H9 (cell line): ENCODE data around the gene WDHD1. TPM values are rescaled to one million over a fixed set of nuclear protein-coding genes. Genes with fewer than 3 reads are reported as not detected.

Experiments used
- DNase-seq: peaks from one replicate; pipeline ENCODE4 v3.0.0-alpha.2; 2017
- H2AFZ ChIP-seq: one replicate; pipeline ENCODE4 v1.6.1; 2013; ENCODE audit warnings: mild to moderate bottlenecking, low read length, control low read depth, moderate library complexity
- H2AK5ac ChIP-seq: 2 replicates; pipeline ENCODE4 v1.6.1; 2013; ENCODE audit warnings: low read length, control low read depth, mixed read lengths; ENCODE audit not compliant: insufficient read length
- H2BK120ac ChIP-seq: one replicate; pipeline ENCODE4 v1.6.1; 2013; ENCODE audit warnings: low read depth, mild to moderate bottlenecking, low read length, control low read depth, inconsistent platforms; ENCODE audit not compliant: poor library complexity, severe bottlenecking
- H2BK12ac ChIP-seq: 2 replicates; pipeline ENCODE4 v1.6.1; 2013; ENCODE audit warnings: low read length, control low read depth, mixed read lengths, low read depth; ENCODE audit not compliant: insufficient read length
- H2BK15ac ChIP-seq: 2 replicates; pipeline ENCODE4 v1.6.1; 2013; ENCODE audit warnings: low read depth, low read length, control low read depth
- H2BK20ac ChIP-seq: one replicate; pipeline ENCODE4 v1.6.1; 2013; ENCODE audit warnings: low read depth, mild to moderate bottlenecking, low read length, control low read depth, inconsistent platforms; ENCODE audit not compliant: poor library complexity, severe bottlenecking
- H2BK5ac ChIP-seq: 2 replicates; pipeline ENCODE4 v1.6.1; 2013; ENCODE audit warnings: low read length, control low read depth, mixed read lengths; ENCODE audit not compliant: insufficient read length
- H3K14ac ChIP-seq: 2 replicates; pipeline ENCODE4 v1.6.1; 2013; ENCODE audit warnings: low read length, control low read depth; ENCODE audit not compliant: insufficient read depth
- H3K18ac ChIP-seq: 2 replicates; pipeline ENCODE4 v1.6.1; 2013; ENCODE audit warnings: low read depth, mild to moderate bottlenecking, mixed read lengths, low read length, control low read depth; ENCODE audit not compliant: insufficient read length
- H3K23ac ChIP-seq: 2 replicates; pipeline ENCODE4 v1.6.1; 2013; ENCODE audit warnings: low read length, control low read depth, mixed read lengths, low read depth; ENCODE audit not compliant: insufficient read length
- H3K23me2 ChIP-seq: 2 replicates; pipeline ENCODE4 v1.6.1; 2013; ENCODE audit warnings: low read depth, mild to moderate bottlenecking, mixed read lengths, low read length, control low read depth; ENCODE audit not compliant: insufficient read length, poor library complexity, severe bottlenecking
- H3K27ac ChIP-seq: 2 replicates; pipeline ENCODE4 v1.5.1; 2013; ENCODE audit warnings: low read length, control low read depth, mixed read lengths, low read depth; ENCODE audit not compliant: insufficient read length
- H3K27me3 ChIP-seq: 2 replicates; pipeline ENCODE4 v1.6.1; 2013; ENCODE audit warnings: low read length, control low read depth, inconsistent platforms; ENCODE audit not compliant: insufficient read depth
- H3K4ac ChIP-seq: 2 replicates; pipeline ENCODE4 v1.6.1; 2013; ENCODE audit warnings: low read depth, mild to moderate bottlenecking, control low read depth, inconsistent platforms, low read length, moderate library complexity
- H3K4me1 ChIP-seq: 2 replicates; pipeline ENCODE4 v1.6.1; 2013; ENCODE audit warnings: low read length, control low read depth, inconsistent platforms; ENCODE audit not compliant: insufficient read depth
- H3K4me2 ChIP-seq: 2 replicates; pipeline ENCODE4 v1.6.1; 2013; ENCODE audit warnings: low read length, control low read depth, mixed read lengths; ENCODE audit not compliant: insufficient read length, insufficient read depth
- H3K56ac ChIP-seq: 2 replicates; pipeline ENCODE4 v1.6.1; 2013; ENCODE audit warnings: low read depth, mild to moderate bottlenecking, mixed read lengths, low read length, control low read depth; ENCODE audit not compliant: insufficient read length
- H3K79me1 ChIP-seq: 2 replicates; pipeline ENCODE4 v1.6.1; 2013; ENCODE audit warnings: low read depth, mild to moderate bottlenecking, moderate library complexity, low read length, control low read depth, inconsistent platforms; ENCODE audit not compliant: insufficient read depth, poor library complexity, severe bottlenecking
- H3K79me2 ChIP-seq: 2 replicates; pipeline ENCODE4 v1.6.1; 2013; ENCODE audit warnings: low read length, control low read depth, inconsistent platforms; ENCODE audit not compliant: insufficient read depth
- H3K9ac ChIP-seq: 2 replicates; pipeline ENCODE4 v1.6.1; 2013; ENCODE audit warnings: low read length, control low read depth, mixed read lengths; ENCODE audit not compliant: insufficient read length; ENCODE audit errors: extremely low read depth
- H3K9me3 ChIP-seq: one replicate; pipeline ENCODE4 v1.6.1; 2013; ENCODE audit warnings: low read depth, low read length, inconsistent platforms; ENCODE audit not compliant: control insufficient read depth
- H3T11ph ChIP-seq: one replicate; pipeline ENCODE4 v1.6.1; 2013; ENCODE audit warnings: mild to moderate bottlenecking, low read length, control low read depth, inconsistent platforms
- H4K20me1 ChIP-seq: one replicate; pipeline ENCODE4 v1.6.1; 2013; ENCODE audit not compliant: control insufficient read depth, insufficient read length, insufficient read depth
- H4K5ac ChIP-seq: 2 replicates; pipeline ENCODE4 v1.6.1; 2013; ENCODE audit warnings: low read depth, mild to moderate bottlenecking, mixed read lengths, low read length, control low read depth; ENCODE audit not compliant: insufficient read length
- H4K8ac ChIP-seq: replicated peaks from 2 replicates; pipeline ENCODE4 v1.6.1; 2013; ENCODE audit warnings: low read length, control low read depth, mixed read lengths, low read depth; ENCODE audit not compliant: insufficient read length
- H4K91ac ChIP-seq: 2 replicates; pipeline ENCODE4 v1.6.1; 2013; ENCODE audit warnings: low read depth, mild to moderate bottlenecking, moderate library complexity, mixed read lengths, low read length, control low read depth; ENCODE audit not compliant: insufficient read length
- H3K27ac Mint-ChIP-seq, 3 experiments: 2 replicates in 2 of 3; 3 replicates in 1 of 3; pipeline ENCODE4 v1.8.0; 2020 to 2021; ENCODE audit warnings: mixed read lengths in 3 of 3, mild to moderate bottlenecking in 1 of 3, moderate library complexity in 1 of 3
- H3K27me3 Mint-ChIP-seq: 2 replicates; pipeline ENCODE4 v1.8.0; 2021; ENCODE audit warnings: low read depth, mild to moderate bottlenecking, moderate library complexity, mixed read lengths
- H3K36me3 Mint-ChIP-seq, 3 experiments: 2 replicates in 2 of 3; 3 replicates in 1 of 3; pipeline ENCODE4 v1.8.0; 2020 to 2021; ENCODE audit warnings: low read depth in 3 of 3, mixed read lengths in 3 of 3; ENCODE audit not compliant: insufficient read depth in 1 of 3
- H3K4me1 Mint-ChIP-seq, 2 experiments: 2 replicates each; pipeline ENCODE4 v1.8.0; 2020; ENCODE audit warnings: mixed read lengths in 2 of 2
- H3K4me3 Mint-ChIP-seq, 2 experiments: 2 replicates in 1 of 2; 3 replicates in 1 of 2; pipeline ENCODE4 v1.8.0; 2020 to 2021; ENCODE audit warnings: mild to moderate bottlenecking in 2 of 2, mixed read lengths in 2 of 2, moderate library complexity in 1 of 2
- H3K9me3 Mint-ChIP-seq, 2 experiments: 2 replicates in 1 of 2; 3 replicates in 1 of 2; pipeline ENCODE4 v1.8.0; 2020; ENCODE audit warnings: mild to moderate bottlenecking in 2 of 2, mixed read lengths in 2 of 2, moderate library complexity in 1 of 2
- CTCF ChIP-seq: fragments of 200-600 bp; sonication (generic); conservative IDR thresholded peaks from 3 replicates; pipeline ENCODE4 v1.8.0; 2021; ENCODE audit warnings: antibody characterized with exemption, mild to moderate bottlenecking
- WGBS: extraction: QIAGEN DNeasy Blood & Tissue Kit; methylation state at CpG from one replicate; pipeline ENCODE4 v1.1.7; 2013; ENCODE audit warnings: missing lambda C conversion rate, low lambda C conversion rate, mixed read lengths; ENCODE audit not compliant: insufficient read length; ENCODE audit errors: extremely low coverage; 5-methylcytosine and 5-hydroxymethylcytosine counted together
- total RNA-seq: library from RNA; stranded (reverse); gene quantifications from 2 replicates; pipeline ENCODE4 v1.2.1, GENCODE V29; 2021

The WDHD1 gene
- total RNA-seq, 1 experiment from 2014 or later = 93.7 TPM

- H3K4me3 Mint-ChIP-seq = no peak overlapping the region
- WGBS = no CpG with 5 or more reads among the region's 10 CpGs
These were observed 45.2 kb upstream of the WDHD1 start for GRCh38 chr14:55071870-55072640.

More at GRCh38 chr14:55071870-55072640, 45.2 kb upstream of the WDHD1 start:
- Histone ChIP-seq H4K91ac (no peak overlapping the region), H3K27me3 (no peaks in the 10 kb centered on the region), H3K4me1 (no peaks in the 10 kb centered on the region; the same call in 1 of the 2 replicates), H3K4ac (no peak overlapping the region), H4K5ac (no peak overlapping the region), H2BK12ac (no peak overlapping the region), H2AFZ (no peak overlapping the region), H3K79me1 (no peaks in the 10 kb centered on the region), H2BK20ac (no peak overlapping the region), H2AK5ac (no peak overlapping the region), H3K56ac (no peak overlapping the region), H3K18ac (no peak overlapping the region), H3K4me2 (no peak overlapping the region), H3K27ac (no peak overlapping the region), H3K9me3 (no peaks in the 10 kb centered on the region), H3T11ph (no peak overlapping the region), H4K8ac (no peak overlapping the region), H3K23ac (no peak overlapping the region), H3K14ac (no peak overlapping the region), H2BK15ac (no peak overlapping the region), H3K9ac (no peak overlapping the region), H4K20me1 (no peaks in the 10 kb centered on the region), H3K23me2 (no peaks in the 10 kb centered on the region), H2BK5ac (no peak overlapping the region), H3K79me2 (no peaks in the 10 kb centered on the region), H2BK120ac (no peak overlapping the region)
- Mint-ChIP-seq H3K36me3 (peaks cover 0 to 7% (median 4%) of the 10 kb centered on the region in 3 experiments; a peak in 2 of 7 replicates), H3K27me3 (no peaks in the 10 kb centered on the region), H3K4me1 (peaks cover 12 to 13% of the 10 kb centered on the region in 2 experiments), H3K27ac (peak overlapping the region in 2 of 3 experiments; percentile 68 to 71; a peak in 1 of 7 replicates), H3K9me3 (no peaks in the 10 kb centered on the region)
- no peak for DNase-seq
- no peak for TF ChIP-seq CTCF
